Panc1 (cell line): Measurements from ENCODE around the gene ALPP. TPM values are rescaled to one million over a fixed set of nuclear protein-coding genes. Genes with fewer than 3 reads are reported as not detected.

Experiments
- ATAC-seq: fragments of 200-7000 bp; cut with Tn5 transposase; 2 replicates; pipeline ENCODE4 v1.9.1; 2020; ENCODE audit warnings: mild to moderate bottlenecking, moderate library complexity
- BruUV-seq: library from RNA; stranded (reverse); fragments of 400-500 nt; replicated peaks from 2 replicates; lab custom pipeline; 2021; lab: Mats Ljungman, UMichigan
- CTCF ChIA-PET: fragments of 300-600 bp; sonication (Branson Sonifier 250); formaldehyde crosslinking; loops from one replicate; lab custom pipeline; 2022; ENCODE audit warnings: antibody characterized with exemption; lab: Charles Lee
- POLR2A ChIA-PET: fragments of 300-600 bp; sonication (Branson Sonifier 250); formaldehyde crosslinking; loops from one replicate; lab custom pipeline; 2022; ENCODE audit warnings: antibody characterized with exemption; lab: Charles Lee
- DNase-seq: peaks from one replicate; pipeline ENCODE4 v3.0.0-alpha.2; 2010; ENCODE audit warnings: low read depth, low spot score
- H3K27ac ChIP-seq: 2 replicates; pipeline ENCODE4 v1.5.1; 2011; ENCODE audit warnings: mild to moderate bottlenecking, low read length, inconsistent platforms
- H3K27me3 ChIP-seq: fragments of 200-500 bp; sonication (Bioruptor generic); 2 replicates; pipeline ENCODE4 v1.6.0; 2014; ENCODE audit warnings: low read length, inconsistent platforms; ENCODE audit not compliant: control insufficient read depth, insufficient read depth
- H3K36me3 ChIP-seq: fragments of 200-500 bp; sonication (Bioruptor generic); 2 replicates; pipeline ENCODE4 v1.5.1; 2014; ENCODE audit warnings: inconsistent platforms, mild to moderate bottlenecking, low read length, moderate library complexity; ENCODE audit not compliant: control insufficient read depth, insufficient read depth
- H3K4me1 ChIP-seq: 2 replicates; pipeline ENCODE4 v1.5.1; 2011; ENCODE audit warnings: inconsistent platforms, mild to moderate bottlenecking, low read length, moderate library complexity; ENCODE audit not compliant: control insufficient read depth, insufficient read depth
- H3K4me3 ChIP-seq, 2 experiments: 2 replicates each; pipeline ENCODE4 v1.5.1; 2011 to 2012; ENCODE audit warnings: low read depth in 2 of 2, low read length in 2 of 2, mild to moderate bottlenecking in 2 of 2, inconsistent platforms in 1 of 2, moderate library complexity in 1 of 2
- H3K9me3 ChIP-seq: fragments of 200-500 bp; sonication (Bioruptor generic); 2 replicates; pipeline ENCODE4 v1.5.1; 2014; ENCODE audit warnings: low read depth, mild to moderate bottlenecking, inconsistent platforms, low read length, moderate library complexity; ENCODE audit not compliant: control insufficient read depth, insufficient read depth
- POLR2AphosphoS5 ChIP-seq: IDR thresholded peaks from 2 replicates; pipeline ENCODE4 v1.6.1; 2012; ENCODE audit warnings: mild to moderate bottlenecking, low read depth, low read length, moderate library complexity
- SIN3A ChIP-seq: IDR thresholded peaks from 2 replicates; pipeline ENCODE4 v1.6.1; 2012; ENCODE audit warnings: low read depth, mild to moderate bottlenecking, low read length, moderate library complexity, borderline replicate concordance; ENCODE audit not compliant: insufficient read depth
- TCF7L2 ChIP-seq: IDR thresholded peaks from 2 replicates; pipeline ENCODE4 v1.6.1; 2011; ENCODE audit warnings: mild to moderate bottlenecking, low read depth, low read length, inconsistent platforms
- in situ Hi-C: cut with HindIII; loops from 2 replicates; pipeline ENCODE4 v1.10.0; 2016; ENCODE audit warnings: low sequenced_read_pairs, low pct_unique_long_range_greater_than_20kb
- intact Hi-C: fragments of 100-400 bp; cut with micrococcal nuclease; formaldehyde crosslinking; loops from one replicate; pipeline ENCODE4 v1.10.0; 2022; ENCODE audit not compliant: unreplicated experiment
- total RNA-seq: library from RNA; stranded (reverse); gene quantifications from one replicate; pipeline ENCODE4 v1.2.1, GENCODE V29; 2021; ENCODE audit not compliant: unreplicated experiment
- TF ChIP-seq, protein P1 (sequence below), 2 experiments: IDR thresholded peaks; 2 replicates each; pipeline ENCODE4 v1.6.1; 2011 to 2012; ENCODE audit warnings: low read depth in 2 of 2, control low read depth in 1 of 2, low read length in 1 of 2, mild to moderate bottlenecking in 1 of 2, moderate library complexity in 1 of 2; ENCODE audit not compliant: insufficient read depth in 1 of 2
- TF ChIP-seq, protein P2 (sequence below): fragments of 450-650 bp; IDR thresholded peaks from 2 replicates; pipeline ENCODE4 v1.5.1; 2017; ENCODE audit warnings: mild to moderate bottlenecking

Gene ALPP
- total RNA-seq, 1 experiment from 2014 or later = 7.3 TPM

DNA sequence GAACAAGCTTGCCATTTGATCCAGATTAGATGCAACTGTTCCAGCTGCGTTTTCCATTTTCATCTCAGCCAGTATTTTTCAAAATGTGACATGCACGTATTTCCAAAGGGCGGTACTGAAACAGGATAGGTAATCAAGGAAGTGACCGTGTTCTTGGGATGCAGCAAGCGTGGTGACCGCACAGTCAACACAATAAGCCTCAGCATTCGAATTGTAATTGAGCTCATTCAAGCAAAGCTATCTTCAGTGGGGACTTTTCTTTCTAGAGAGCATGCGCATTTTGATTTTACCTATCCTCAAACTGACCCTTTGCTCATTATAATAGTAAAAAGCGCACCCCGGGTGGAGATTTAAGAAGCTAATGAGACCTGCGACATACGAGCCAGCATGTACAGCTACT, 3.4 kb upstream of the ALPP start:
- DNase-seq = no peak
- in situ Hi-C loops = no loop called here
- H3K27me3 ChIP-seq = no peaks in the 10 kb centered on the region
- BruUV-seq = no TSS peak
- no peak for ATAC-seq
- H3K27ac ChIP-seq = no peak overlapping the region
- intact Hi-C loops = no loop called here
- H3K4me1 ChIP-seq = no peaks in the 10 kb centered on the region; the same call in 1 of the 2 replicates
- no peaks in the 10 kb centered on the region for H3K9me3 ChIP-seq
- H3K36me3 ChIP-seq = no peaks in the 10 kb centered on the region
- CTCF ChIA-PET = interaction anchor here (0.8 kb wide), 1 partner anchor 11 kb away, joined by 4 read pairs; no protein-coding TSS in a partner anchor
- TF ChIP-seq, protein P1, sequence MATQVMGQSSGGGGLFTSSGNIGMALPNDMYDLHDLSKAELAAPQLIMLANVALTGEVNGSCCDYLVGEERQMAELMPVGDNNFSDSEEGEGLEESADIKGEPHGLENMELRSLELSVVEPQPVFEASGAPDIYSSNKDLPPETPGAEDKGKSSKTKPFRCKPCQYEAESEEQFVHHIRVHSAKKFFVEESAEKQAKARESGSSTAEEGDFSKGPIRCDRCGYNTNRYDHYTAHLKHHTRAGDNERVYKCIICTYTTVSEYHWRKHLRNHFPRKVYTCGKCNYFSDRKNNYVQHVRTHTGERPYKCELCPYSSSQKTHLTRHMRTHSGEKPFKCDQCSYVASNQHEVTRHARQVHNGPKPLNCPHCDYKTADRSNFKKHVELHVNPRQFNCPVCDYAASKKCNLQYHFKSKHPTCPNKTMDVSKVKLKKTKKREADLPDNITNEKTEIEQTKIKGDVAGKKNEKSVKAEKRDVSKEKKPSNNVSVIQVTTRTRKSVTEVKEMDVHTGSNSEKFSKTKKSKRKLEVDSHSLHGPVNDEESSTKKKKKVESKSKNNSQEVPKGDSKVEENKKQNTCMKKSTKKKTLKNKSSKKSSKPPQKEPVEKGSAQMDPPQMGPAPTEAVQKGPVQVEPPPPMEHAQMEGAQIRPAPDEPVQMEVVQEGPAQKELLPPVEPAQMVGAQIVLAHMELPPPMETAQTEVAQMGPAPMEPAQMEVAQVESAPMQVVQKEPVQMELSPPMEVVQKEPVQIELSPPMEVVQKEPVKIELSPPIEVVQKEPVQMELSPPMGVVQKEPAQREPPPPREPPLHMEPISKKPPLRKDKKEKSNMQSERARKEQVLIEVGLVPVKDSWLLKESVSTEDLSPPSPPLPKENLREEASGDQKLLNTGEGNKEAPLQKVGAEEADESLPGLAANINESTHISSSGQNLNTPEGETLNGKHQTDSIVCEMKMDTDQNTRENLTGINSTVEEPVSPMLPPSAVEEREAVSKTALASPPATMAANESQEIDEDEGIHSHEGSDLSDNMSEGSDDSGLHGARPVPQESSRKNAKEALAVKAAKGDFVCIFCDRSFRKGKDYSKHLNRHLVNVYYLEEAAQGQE (IDR thresholded peaks at IDR 0.05; ENCODE audit: insufficient read depth in 1 of 2, low read depth in 2 of 2, low read length in 1 of 2) = no peak
- TF ChIP-seq TCF7L2 (no peak), POLR2AphosphoS5 (no peak)
- POLR2A ChIA-PET = no interaction called here
- no peak overlapping the region for H3K4me3 ChIP-seq

DNA sequence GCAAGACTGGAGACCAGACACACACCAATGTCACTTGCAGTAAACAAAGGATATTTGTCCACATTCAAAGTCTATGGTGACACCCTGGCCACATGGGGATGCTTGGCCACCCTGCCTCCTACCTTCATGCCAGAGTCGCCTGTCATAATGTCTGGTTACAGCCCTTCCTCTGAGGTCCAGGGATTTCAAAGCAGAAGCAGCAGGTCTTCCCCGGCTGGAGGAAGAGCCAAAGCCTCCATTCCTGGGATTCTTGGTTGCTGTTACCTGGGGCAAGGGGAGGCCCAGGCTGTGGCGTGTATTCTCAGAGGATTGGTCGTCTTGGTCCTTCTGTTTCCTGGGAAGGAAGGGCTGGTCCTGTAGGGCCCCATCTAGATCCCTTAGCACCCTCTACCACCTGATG, 2.3 kb upstream of the ALPP start:
- H3K4me1 ChIP-seq = no peaks in the 10 kb centered on the region; the same call in 1 of the 2 replicates
- DNase-seq (no peak), ATAC-seq (no peak)
- CTCF ChIA-PET = no interaction called here
- POLR2A ChIA-PET = no interaction called here
- H3K36me3 ChIP-seq = no peaks in the 10 kb centered on the region
- no TSS peak for BruUV-seq
- in situ Hi-C loops (no loop called here), intact Hi-C loops (no loop called here)
- peak overlapping the region; percentile 5; the same call in 1 of the 2 replicates for H3K27ac ChIP-seq
- H3K4me3 ChIP-seq = no peak overlapping the region
- no peaks in the 10 kb centered on the region for H3K27me3 ChIP-seq
- TF ChIP-seq POLR2AphosphoS5 (no peak), TCF7L2 (no peak), SIN3A (no peak)
- TF ChIP-seq, protein P2, sequence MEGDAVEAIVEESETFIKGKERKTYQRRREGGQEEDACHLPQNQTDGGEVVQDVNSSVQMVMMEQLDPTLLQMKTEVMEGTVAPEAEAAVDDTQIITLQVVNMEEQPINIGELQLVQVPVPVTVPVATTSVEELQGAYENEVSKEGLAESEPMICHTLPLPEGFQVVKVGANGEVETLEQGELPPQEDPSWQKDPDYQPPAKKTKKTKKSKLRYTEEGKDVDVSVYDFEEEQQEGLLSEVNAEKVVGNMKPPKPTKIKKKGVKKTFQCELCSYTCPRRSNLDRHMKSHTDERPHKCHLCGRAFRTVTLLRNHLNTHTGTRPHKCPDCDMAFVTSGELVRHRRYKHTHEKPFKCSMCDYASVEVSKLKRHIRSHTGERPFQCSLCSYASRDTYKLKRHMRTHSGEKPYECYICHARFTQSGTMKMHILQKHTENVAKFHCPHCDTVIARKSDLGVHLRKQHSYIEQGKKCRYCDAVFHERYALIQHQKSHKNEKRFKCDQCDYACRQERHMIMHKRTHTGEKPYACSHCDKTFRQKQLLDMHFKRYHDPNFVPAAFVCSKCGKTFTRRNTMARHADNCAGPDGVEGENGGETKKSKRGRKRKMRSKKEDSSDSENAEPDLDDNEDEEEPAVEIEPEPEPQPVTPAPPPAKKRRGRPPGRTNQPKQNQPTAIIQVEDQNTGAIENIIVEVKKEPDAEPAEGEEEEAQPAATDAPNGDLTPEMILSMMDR = no peak
- TF ChIP-seq, protein P1 (IDR thresholded peaks at IDR 0.05; ENCODE audit: insufficient read depth in 1 of 2, low read depth in 2 of 2, low read length in 1 of 2) = no peak
- no peaks in the 10 kb centered on the region for H3K9me3 ChIP-seq
